A549 (cell line): ENCODE measurements around the gene NRIP1. TPM values are rescaled to one million over a fixed set of nuclear protein-coding genes. Genes with fewer than 3 reads are reported as not detected.

Experiments used
- ATAC-seq, 2 experiments: fragments of 200-7000 bp in 1 of 2; fragments of >200 bp in 1 of 2; cut with Nextera tagmentation in 1 of 2; cut with Tn5 transposase in 1 of 2; 3 replicates each; pipeline versions ENCODE4 v1.8.0 to v1.9.1; 2018 to 2020; ENCODE audit warnings: mild to moderate bottlenecking in 1 of 2, moderate library complexity in 1 of 2
- CTCF ChIA-PET: fragments of 300-600 bp; sonication (Branson Sonifier 250); formaldehyde crosslinking; extraction: SDS; loops from one replicate; lab custom pipeline; 2021; ENCODE audit warnings: antibody characterized with exemption, inconsistent platforms; lab: Yijun Ruan, JAX
- POLR2A ChIA-PET: fragments of 350-600 bp; formaldehyde crosslinking; extraction: SDS; loops from one replicate; lab custom pipeline; 2021; ENCODE audit warnings: antibody characterized with exemption, inconsistent platforms; lab: Yijun Ruan, JAX
- DNase-seq, 2 experiments: peaks; one replicate each; pipeline versions ENCODE4 v3.0.0 to v3.0.0-alpha.2; 2011 to 2016; ENCODE audit warnings: low read depth in 1 of 2, low spot score in 1 of 2
- FAIRE-seq: peaks from 2 replicates; lab custom pipeline; 2011; peaks lifted over from hg19 to GRCh38; lab: Jason Lieb, UNC
- H3K27ac ChIP-seq, 2 experiments: fragments of >200 bp; sonication (Bioruptor Twin); formaldehyde crosslinking; 3 replicates each; pipeline ENCODE4 v1.5.1; 2016 to 2017
- H3K4me1 ChIP-seq: fragments of >200 bp; sonication (Bioruptor Twin); formaldehyde crosslinking; 3 replicates; pipeline ENCODE4 v1.6.1; 2016
- H3K4me2 ChIP-seq: fragments of >200 bp; sonication (Bioruptor Twin); formaldehyde crosslinking; 3 replicates; pipeline ENCODE4 v1.6.1; 2016
- H3K4me3 ChIP-seq: fragments of >200 bp; sonication (Bioruptor Twin); formaldehyde crosslinking; 3 replicates; pipeline ENCODE4 v1.5.1; 2016
- H3K9me3 ChIP-seq: fragments of >200 bp; sonication (Bioruptor Twin); formaldehyde crosslinking; 3 replicates; pipeline ENCODE4 v1.6.1; 2016
- CHD4 ChIP-seq: fragments of 200-600 bp; sonication (generic); IDR thresholded peaks from 2 replicates; pipeline ENCODE4 v1.6.1; 2016; ENCODE audit warnings: antibody characterized with exemption, mild to moderate bottlenecking, borderline replicate concordance
- CTCF ChIP-seq: fragments of >200 bp; sonication (Bioruptor Twin); formaldehyde crosslinking; IDR thresholded peaks from 3 replicates; pipeline ENCODE4 v1.5.1; 2016
- EHF ChIP-seq: fragments of 250-450 bp; sonication (Bioruptor Pico); IDR thresholded peaks from 2 replicates; pipeline ENCODE4 v1.5.0; 2020; ENCODE audit warnings: mild to moderate bottlenecking
- EP300 ChIP-seq, 2 experiments: fragments of >200 bp; sonication (Bioruptor Twin); formaldehyde crosslinking; IDR thresholded peaks; 2 replicates in 1 of 2; 3 replicates in 1 of 2; pipeline ENCODE4 v1.6.1; 2016 to 2017
- FOSB ChIP-seq: fragments of 250-450 bp; sonication (Bioruptor Pico); IDR thresholded peaks from 2 replicates; pipeline ENCODE4 v1.5.0; 2020; ENCODE audit warnings: mild to moderate bottlenecking, moderate library complexity
- GATA3 ChIP-seq: IDR thresholded peaks from 2 replicates; pipeline ENCODE4 v1.6.1; 2012; ENCODE audit warnings: borderline replicate concordance
- HDAC2 ChIP-seq: fragments of 200-600 bp; sonication (generic); IDR thresholded peaks from 2 replicates; pipeline ENCODE4 v1.6.1; 2016
- HES2 ChIP-seq: fragments of >200 bp; sonication (Bioruptor Twin); formaldehyde crosslinking; IDR thresholded peaks from 2 replicates; pipeline ENCODE4 v1.6.1; 2016
- HMGXB4 ChIP-seq: fragments of 250-450 bp; sonication (Bioruptor Pico); IDR thresholded peaks from 2 replicates; pipeline ENCODE4 v1.5.0; 2021; ENCODE audit warnings: mild to moderate bottlenecking, moderate library complexity, borderline replicate concordance
- HOXA7 ChIP-seq: fragments of 250-450 bp; sonication (Bioruptor Pico); IDR thresholded peaks from 2 replicates; pipeline ENCODE4 v1.5.0; 2020; ENCODE audit warnings: mild to moderate bottlenecking, moderate library complexity
- JUN ChIP-seq, 2 experiments: fragments of >200 bp; sonication (Bioruptor Twin); formaldehyde crosslinking; IDR thresholded peaks; 2 replicates in 1 of 2; 3 replicates in 1 of 2; pipeline ENCODE4 v1.6.1; 2016 to 2017
- MYC ChIP-seq: IDR thresholded peaks from 2 replicates; pipeline ENCODE4 v1.6.1; 2012; ENCODE audit warnings: mild to moderate bottlenecking, inconsistent platforms, low read length, improper control_type of control experiment, borderline replicate concordance
- NPAS2 ChIP-seq: fragments of 250-450 bp; sonication (Bioruptor Pico); IDR thresholded peaks from 2 replicates; pipeline ENCODE4 v1.8.0; 2022; ENCODE audit warnings: mild to moderate bottlenecking, moderate library complexity, borderline replicate concordance
- PBX3 ChIP-seq: IDR thresholded peaks from 2 replicates; pipeline ENCODE4 v1.6.1; 2012
- PHF8 ChIP-seq: fragments of 200-600 bp; sonication (generic); IDR thresholded peaks from 2 replicates; pipeline ENCODE4 v1.6.1; 2016; ENCODE audit warnings: low read depth, mild to moderate bottlenecking, antibody characterized with exemption, moderate library complexity, borderline replicate concordance
- REST ChIP-seq: fragments of 200-600 bp; sonication (generic); IDR thresholded peaks from 2 replicates; pipeline ENCODE4 v1.6.1; 2016; ENCODE audit warnings: antibody characterized with exemption, mild to moderate bottlenecking, moderate library complexity
- RNF2 ChIP-seq: fragments of 200-600 bp; sonication (generic); IDR thresholded peaks from 2 replicates; pipeline ENCODE4 v1.6.1; 2016; ENCODE audit warnings: low read depth, mild to moderate bottlenecking, antibody characterized with exemption, moderate library complexity, borderline replicate concordance
- TP53 ChIP-seq: fragments of 250-450 bp; sonication (Bioruptor Pico); IDR thresholded peaks from 2 replicates; pipeline ENCODE4 v1.5.0; 2021; ENCODE audit warnings: mild to moderate bottlenecking, moderate library complexity
- ZFP36 ChIP-seq: fragments of 450-650 bp; IDR thresholded peaks from 2 replicates; pipeline ENCODE4 v1.6.1; 2014; ENCODE audit warnings: borderline replicate concordance; ENCODE audit not compliant: partially characterized antibody
- ZNF302 ChIP-seq: fragments of 250-450 bp; sonication (Bioruptor Pico); IDR thresholded peaks from 2 replicates; pipeline ENCODE4 v1.9.0; 2021; ENCODE audit warnings: inconsistent platforms, mild to moderate bottlenecking, moderate library complexity
- WGBS: methylation state at CpG from one replicate; pipeline ENCODE4 v1.1.6; 2017; ENCODE audit errors: missing lambda C conversion rate; 5-methylcytosine and 5-hydroxymethylcytosine counted together
- polyA plus RNA-seq, 4 experiments: library from polyadenylated mRNA; depleted of rRNA in 3 of 4; stranded (reverse); fragments of >200 nt; fragmentation: RNase III in 1 of 4; extraction: RNeasy Plus Mini Kit Qiagen cat#74134 plus additional on column Dnase treatment in 1 of 4; gene quantifications; 2 replicates in 3 of 4; 3 replicates in 1 of 4; pipeline ENCODE4 v1.2.3, GENCODE V29; 2011 to 2017

NRIP1 gene
- polyA plus RNA-seq, 2 of the 4 experiments (the other 2 are of a cell fraction) = 18.9 to 35.5 TPM

GRCh38 chr21:15057285-15057684 is 7.5 kb downstream of the NRIP1 start:
- peaks cover 69% of the 10 kb centered on the region; the same call in 2 of the 3 replicates for H3K4me1 ChIP-seq
- H3K4me2 ChIP-seq = peak overlapping the region; percentile 88
- ATAC-seq = peak in 1 of 2 experiments; percentile 61; a peak in 3 of 6 replicates

More at GRCh38 chr21:15057285-15057684, 7.5 kb downstream of the NRIP1 start:
- Histone ChIP-seq H3K27ac (peak overlapping the region; percentile 84 to 97), H3K9me3 (no peaks in the 10 kb centered on the region), H3K4me3 (peak overlapping the region; percentile 30)
- TF ChIP-seq HDAC2 = no peak
- no peak for TF ChIP-seq HMGXB4 (CRISPR knock-in tag)
- no peak for TF ChIP-seq EP300 (IDR thresholded peaks at IDR 0.05)
- TF ChIP-seq MYC = no peak
- no peak for TF ChIP-seq CHD4
- TF ChIP-seq JUN (IDR thresholded peaks at IDR 0.05) = no peak
- no peak for TF ChIP-seq GATA3
- TF ChIP-seq RNF2 = no peak
- no peak for TF ChIP-seq HES2
- no peak for TF ChIP-seq NPAS2 (CRISPR knock-in tag)
- no peak for TF ChIP-seq FOSB (CRISPR knock-in tag)
- TF ChIP-seq PBX3 = no peak
- no peak for TF ChIP-seq REST
- TF ChIP-seq PHF8 = no peak
- TF ChIP-seq CTCF = no peak
- no peak for TF ChIP-seq ZFP36
- TF ChIP-seq ZNF302 (CRISPR knock-in tag) = no peak
- TF ChIP-seq EHF (CRISPR knock-in tag) = no peak
- no peak for TF ChIP-seq TP53 (CRISPR knock-in tag)
- TF ChIP-seq HOXA7 = no peak
- FAIRE-seq (no peak), DNase-seq (no peak)
- WGBS = 0% methylated on average over 6 of the region's 6 CpGs
- CTCF ChIA-PET = interaction anchor here (0.8 to 1.6 kb wide), 2 partner anchors 193 to 425 kb away, joined by 3 to 7 read pairs; no protein-coding TSS in a partner anchor
- POLR2A ChIA-PET = interaction anchor here (0.9 kb wide), 1 partner anchor 8 kb away, joined by 3 read pairs; the partner anchor contains the start of gene NRIP1
